ENCODE results near the gene STK39.
A peak's percentile ranks its signal among the peaks of the same experiment; 100 is the strongest.
"Not testable (repeated sequence)": the region's sequence is repeated elsewhere in the genome, so short reads cannot be mapped to it uniquely, and the experiment has no call there.

The STK39 gene

DNA sequence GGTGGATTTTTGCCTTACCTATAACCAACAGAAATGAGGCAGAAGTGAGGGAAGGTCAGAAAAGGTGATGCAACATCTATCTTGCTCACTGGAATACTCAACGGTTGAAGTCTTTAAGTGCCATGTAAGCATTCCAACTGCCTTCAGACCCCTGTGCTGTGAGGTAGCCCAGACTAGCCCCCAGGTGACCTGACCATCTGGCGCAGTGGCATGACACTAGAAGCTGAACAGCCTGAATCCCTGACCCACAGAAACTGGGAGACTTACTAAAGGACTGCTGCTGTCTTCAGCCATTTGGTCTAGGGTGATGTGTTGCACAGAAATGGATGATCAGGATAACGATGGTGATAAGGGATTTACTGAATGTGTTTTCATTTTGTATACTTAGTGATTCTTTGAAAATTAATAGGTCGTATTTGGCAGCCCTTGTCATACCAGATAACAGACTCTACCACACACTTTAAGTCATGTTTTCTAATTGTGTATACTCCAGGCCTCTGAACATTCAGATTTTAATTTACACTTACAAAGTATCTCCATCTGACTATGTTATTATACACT is 161.5 kb downstream of the STK39 start:
- DNase-seq (ENCODE audit: low spot score), result no peak

DNA sequence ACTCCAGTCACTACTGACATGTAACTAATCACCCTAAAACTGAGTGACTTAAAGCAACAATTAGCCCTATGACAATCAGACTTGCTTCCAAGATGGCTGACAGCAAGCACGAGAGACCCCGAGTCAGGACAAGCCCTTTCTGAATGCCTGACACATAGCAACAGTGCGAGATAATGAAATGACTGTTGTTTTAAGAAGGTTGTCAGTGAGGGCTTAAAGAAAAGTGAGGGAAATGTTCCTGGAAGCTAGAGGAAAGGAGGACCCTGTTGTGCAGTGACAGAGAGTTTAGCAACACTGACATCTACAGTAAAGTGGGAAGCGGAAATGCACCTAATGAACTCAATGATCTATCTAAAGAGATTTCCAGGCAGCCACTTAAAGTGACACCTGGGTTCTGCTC is 163.1 kb downstream of the STK39 start:
- no peak for DNase-seq (ENCODE audit: low spot score)

DNA sequence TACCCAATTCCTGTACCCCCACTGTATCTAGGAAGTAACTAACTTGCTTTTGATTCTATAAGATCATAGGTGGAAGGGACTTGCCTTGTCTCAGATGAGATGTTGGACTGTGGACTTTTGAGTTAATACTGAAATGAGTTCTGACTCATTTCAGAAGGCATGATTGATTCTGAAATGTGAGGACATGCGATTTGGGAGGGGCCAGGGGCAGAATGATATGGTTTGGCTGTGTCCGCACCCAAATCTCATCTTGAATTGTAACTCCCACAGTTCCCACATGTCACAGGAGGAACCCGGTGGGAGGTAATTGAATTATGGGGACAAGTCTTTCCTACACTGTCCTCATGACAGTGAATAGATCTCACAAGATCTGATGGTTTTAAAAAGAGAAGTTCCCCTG is 165.9 kb downstream of the STK39 start:
- not testable (repeated sequence) for DNase-seq (ENCODE audit: low spot score)

DNA sequence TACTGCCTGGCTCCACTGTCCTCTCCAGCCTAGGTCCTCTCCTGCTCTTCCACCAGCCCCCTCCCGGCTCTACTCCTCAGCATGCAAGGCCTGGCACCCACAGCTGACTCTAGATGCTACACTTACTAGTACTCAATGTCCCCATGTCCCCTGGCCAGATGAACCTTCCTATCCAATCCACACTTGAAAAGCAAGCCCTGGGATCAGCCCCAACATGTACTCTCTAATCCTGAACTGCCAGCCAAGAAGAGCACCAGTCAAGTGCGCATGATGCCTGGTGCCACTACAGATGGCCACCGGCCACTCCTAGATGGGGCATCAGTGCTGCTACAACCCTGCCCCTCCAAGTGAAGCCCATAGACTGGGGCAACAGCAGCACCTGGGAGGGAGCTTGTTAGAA is 168.2 kb downstream of the STK39 start:
- DNase-seq (ENCODE audit: low spot score), result no peak

DNA sequence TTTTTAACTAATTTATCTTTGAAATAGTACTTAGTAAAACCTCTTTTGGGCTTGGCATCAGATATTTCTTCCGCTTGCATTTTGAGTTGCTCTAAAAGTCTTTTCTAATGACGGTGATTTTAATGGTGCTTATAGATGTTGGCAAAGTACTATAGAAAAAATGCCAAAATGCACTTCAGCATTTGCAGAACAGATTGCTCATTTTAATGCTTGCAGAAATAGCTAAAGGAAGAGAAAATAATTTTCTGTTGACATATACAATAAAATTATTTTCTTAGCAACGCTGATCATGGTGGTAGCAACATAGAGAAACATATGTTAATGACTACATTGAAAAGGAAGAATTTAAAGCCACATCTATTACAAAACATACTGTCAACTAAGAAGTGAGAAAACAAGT is 170.7 kb downstream of the STK39 start:
- DNase-seq (ENCODE audit: low spot score), result no peak

DNA sequence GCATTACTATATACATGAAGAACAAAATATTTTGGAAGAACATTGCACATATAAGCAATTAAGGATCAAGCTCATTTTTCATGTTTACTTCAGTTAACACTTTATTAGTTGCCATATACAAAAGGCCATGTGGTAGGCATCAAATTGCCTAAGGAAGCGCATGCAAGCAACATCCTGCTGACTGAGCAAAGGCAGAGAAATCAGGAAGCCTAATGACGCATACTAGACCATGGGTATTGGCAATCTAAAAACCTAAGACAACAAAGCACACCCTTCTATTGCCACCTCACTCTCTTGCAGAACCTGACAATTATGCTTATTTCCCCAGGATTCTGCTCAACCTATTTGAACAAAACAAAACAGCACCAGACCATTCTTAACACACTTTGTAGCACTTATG is 171.9 kb downstream of the STK39 start:
- DNase-seq (ENCODE audit: low spot score), result no peak

DNA sequence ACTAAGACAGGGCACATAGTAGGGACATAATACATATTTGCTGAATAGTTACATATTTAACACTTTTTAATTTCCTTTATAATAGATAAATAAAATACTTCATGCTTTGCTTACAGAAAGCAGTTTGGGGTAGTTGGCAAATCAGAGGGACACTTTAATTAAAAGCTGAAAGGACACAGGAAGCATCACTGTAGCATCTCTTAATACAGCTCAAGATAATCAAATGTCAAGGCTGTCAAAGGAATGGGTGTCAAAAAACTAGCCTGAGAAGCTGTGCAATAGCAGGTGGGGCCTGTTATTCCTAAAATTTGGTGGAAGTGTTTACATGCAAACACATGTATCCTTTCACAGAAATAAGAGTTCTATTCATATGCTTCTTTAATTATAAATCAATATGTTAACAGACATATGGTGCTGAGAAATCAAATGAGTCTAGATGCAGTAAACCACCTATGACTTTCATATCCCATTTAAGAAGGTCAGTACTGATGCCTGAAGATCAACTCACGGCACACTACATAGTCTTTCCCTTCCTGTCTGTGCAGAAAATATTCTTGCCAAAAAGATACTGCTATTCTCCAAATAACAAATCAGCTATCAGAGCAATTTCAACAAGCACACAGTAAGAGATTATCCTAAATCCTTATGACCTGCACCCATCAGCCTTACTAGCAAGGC is 174.6 kb downstream of the STK39 start:
- DNase-seq (ENCODE audit: low spot score), result no peak

DNA sequence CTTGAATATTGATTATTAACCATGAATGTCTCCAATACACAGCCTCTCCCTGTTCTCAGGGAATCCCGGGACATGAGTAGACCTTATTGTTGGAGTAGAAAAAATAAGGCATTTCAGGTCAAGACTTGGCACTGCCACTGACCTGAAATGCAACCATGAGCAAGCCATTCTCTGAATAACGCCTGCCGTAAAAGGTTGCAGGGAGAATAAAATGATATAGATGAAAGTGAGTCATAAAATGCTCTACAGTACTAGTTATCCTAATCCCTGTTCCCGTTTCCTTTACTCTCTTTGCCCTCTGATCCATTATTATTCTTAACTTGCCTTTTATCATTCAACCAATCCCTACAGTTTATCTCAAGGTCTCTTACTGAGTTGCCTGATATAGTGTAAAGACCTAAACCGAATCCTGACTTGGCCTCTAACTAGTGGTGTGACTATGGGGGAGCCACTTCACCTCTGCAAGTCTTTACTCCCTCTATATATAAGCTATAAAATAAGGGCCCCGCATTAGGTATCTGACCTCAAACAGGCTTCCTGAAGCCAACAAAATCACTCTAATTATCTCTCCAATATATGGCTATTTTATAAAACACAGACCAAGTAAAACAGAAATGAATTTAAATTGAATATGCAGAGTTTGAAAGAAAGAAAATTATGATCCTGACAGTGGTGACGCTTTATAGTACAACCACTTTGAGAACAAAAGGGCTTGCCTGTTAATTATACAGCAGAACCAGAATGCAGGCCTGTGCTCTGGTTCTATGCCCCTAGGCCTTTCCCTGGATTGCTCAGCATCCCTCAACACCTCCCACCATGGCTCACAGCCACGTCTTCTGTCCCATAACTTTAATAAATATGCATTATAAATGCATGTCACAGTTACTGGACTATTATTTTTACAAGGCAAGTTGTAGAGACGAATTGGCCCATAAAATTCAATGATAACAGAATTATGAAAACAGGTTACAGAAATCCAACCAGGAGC is 183.1 kb downstream of the STK39 start:
- no peak for DNase-seq (ENCODE audit: low spot score)

DNA sequence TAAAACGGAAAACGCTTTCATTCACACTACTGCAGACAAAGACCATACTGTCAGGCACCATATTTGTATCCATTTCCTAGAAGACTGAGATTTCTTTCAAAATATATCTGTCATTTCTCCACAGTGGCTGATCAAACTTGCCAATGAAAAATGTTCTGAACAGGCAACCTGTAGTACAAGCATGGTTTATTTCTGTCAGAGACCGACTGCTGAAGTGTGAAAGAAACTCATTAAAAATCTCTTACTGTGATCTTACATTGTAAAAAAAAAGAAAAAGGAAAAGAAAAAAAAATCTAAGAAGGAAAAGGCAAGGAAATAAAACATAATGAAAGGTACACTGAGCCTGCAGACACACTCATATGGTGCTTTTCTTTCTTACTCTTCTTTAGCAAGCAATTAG is 184.5 kb downstream of the STK39 start:
- no peak for DNase-seq (ENCODE audit: low spot score)

DNA sequence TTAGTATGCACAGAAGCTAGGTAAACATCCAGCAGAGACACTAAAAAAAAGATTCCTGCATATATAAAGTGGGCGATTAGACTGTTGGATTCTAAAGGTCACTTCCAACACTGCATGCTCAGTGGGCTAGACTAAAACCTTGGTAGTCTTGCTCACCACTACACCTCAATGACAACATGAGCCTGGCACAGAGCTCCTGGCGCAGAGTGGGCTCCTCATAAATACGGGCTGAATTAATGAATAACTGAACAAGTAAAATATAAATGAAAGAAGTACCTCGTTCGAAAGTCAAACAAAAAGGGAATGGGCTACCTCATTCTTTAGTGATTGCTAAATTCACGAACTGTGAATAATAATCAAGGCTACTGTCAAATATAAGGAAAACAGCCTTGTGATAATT is 185.3 kb downstream of the STK39 start:
- DNase-seq (ENCODE audit: low spot score), result no peak

DNA sequence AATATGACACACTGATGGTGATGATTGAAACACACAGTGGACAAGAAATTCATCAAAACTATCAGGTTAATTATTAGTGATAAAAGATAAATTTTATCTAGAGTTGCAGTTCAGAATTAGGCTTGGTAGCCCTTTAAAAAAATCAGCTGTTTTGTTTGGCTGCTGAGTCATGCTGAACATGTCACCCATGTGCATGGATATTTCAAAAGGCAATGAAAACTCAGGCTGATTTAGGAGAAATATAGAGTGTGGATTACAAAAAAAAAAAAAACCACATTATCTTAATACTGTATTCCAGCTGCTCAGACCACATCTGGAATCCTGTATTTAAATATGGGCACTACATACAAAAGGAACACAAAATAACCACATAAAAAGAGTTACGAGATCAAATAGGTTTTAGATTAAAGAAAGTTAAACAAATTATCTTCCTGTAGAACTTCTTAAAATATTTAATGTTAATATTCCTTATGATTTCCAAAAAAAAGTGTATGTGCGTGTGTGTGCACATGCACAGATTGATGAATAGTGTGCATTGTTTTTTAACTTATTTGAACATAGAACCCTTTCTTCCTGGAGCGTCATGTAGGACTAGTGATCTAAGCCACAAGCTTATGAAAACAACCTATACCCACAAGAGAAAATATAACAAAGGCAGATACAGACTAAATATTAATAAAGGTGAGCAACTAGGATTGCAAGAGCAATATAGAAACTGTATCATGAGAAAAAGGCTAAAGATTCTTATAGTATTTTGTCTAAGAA is 186.2 kb downstream of the STK39 start:
- peak; percentile 27 for DNase-seq (ENCODE audit: low spot score)

DNA sequence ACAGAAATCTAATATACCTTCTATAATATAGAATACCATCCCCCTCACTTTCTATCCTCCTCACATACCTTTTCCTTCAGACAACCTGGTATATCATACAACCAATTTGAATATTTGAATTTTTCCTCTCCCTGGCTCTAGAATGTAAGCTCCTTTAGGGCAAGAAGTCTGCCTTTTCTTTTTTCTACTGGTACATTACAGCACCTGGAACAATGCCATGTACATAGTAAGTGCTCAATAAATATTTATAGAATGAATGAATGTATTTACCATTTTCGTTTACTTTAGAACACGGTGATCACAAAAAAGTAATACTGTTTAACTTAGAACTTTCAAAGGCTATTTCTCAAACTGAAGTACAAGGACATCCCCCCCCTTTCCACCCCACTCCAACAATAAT is 187.6 kb downstream of the STK39 start:
- DNase-seq (ENCODE audit: low spot score), result no peak

DNA sequence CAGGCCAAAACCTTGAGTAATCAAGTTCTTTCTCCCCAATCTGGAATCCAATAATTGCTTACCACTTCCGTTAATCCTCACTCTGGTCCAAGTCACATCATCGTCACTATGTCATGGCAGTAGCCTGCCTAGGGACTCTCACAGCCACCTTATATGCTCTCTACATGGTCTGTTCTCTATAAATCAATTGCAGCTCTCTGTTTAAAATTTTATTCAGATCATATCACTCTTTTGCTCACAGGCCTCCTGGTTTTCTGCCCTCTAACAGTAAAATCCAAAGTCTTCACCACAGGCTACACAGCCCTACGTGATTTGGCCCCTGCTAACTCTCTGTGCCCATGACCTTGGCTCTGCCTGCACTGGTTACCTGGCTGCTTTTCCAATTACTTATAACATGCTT is 188.7 kb downstream of the STK39 start:
- no peak for DNase-seq (ENCODE audit: low spot score)

DNA sequence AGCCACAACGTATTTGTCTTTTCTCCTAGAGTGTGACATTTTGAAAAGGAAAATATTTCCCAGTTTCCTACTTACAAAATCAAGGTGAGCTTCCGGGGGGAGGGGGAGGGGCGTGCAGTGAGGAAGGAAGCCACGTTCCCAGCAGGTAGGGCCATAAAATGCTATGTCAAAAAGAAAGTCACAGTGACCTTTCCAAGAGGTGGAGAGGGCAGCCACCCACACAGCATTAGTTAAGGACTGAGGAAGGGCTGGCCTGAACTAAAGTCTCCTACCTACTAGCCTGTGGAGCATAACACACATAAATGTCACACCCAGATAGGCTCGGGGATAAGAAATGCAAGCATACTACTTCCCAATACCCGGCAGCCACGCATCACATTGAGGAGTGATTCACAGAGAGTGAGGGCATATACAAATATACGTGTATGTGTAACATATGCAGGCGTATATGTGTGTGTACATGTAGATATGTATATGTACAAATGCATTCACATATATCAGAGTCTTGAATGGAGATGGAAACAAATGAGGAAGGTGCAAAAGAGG is 191.1 kb downstream of the STK39 start:
- no peak for DNase-seq (ENCODE audit: low spot score)

DNA sequence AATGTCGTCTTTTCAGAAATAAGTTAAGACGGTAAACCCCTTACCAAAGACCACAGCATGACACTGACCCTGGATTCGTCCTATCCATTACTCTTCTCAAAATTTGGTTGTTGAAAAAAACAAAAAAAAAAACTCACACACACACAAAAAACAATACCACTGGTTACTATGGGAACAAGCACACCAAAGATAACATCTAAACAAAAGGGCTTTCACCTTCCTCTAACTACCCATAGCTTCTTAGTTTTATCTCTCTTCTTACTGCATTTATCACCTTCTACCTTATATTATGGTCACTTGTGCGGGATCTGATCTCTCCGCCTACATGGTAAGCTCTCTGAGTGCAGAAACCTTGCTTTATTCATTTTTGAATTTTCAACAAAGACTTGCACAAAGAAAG is 192.7 kb downstream of the STK39 start:
- DNase-seq (ENCODE audit: low spot score), result no peak

DNA sequence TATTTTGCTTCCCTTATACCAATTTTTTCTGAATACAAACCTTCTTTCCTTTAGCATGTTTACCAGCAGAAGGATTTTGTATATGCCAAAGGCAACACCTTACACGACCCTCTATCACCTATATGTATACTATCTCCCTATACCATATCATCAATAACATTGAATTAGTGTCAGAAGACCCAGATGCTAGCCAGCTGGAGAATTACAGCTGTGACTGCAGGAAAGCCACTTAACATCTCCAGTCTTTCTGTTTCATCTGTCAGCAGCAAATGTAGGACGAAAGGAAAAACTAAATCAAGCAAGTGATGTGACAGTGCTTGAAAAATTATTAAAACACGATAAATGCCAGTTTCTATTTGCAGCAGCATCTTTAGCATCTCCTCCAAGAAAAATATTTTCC is 193.7 kb downstream of the STK39 start:
- DNase-seq (ENCODE audit: low spot score), result no peak

DNA sequence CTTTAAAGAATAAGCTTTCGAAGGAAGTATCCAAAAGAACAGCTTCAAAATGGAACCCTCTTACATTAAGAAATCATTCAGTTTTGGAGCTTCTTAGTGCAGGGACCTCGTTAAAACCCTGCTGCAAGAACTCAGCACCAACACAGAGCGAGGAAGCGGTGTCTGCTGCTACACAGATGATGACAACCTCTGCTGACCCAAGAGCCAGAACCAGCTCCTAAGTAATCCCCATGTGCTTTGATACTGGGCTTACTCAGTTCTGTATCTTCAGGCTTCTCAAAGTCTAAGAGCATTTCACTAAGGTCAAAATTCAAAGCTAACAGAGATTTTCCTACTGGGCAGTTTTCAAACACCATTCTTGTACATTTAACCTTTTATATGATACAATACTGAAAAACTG is 194.6 kb downstream of the STK39 start:
- DNase-seq (ENCODE audit: low spot score), result no peak

DNA sequence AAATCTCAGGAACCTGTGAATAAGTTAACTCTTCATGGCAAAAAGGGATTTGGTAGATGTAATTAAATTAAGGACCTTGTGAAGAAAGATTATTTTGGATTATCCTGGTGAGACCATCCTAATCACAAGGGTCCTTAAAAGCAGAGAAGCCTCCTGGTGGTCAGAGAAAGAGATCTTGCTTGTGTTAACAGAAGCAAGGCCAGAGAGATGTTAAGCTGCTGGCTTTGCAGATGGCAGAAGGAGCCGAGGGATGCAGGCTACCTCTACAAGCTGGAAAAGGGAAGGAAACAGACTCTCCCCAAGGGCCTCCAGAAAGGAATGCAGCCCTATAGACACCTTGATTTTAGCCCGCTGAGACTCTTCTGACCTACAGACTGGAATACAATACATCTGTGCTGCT is 197.0 kb downstream of the STK39 start:
- DNase-seq (ENCODE audit: low spot score), result no peak

DNA sequence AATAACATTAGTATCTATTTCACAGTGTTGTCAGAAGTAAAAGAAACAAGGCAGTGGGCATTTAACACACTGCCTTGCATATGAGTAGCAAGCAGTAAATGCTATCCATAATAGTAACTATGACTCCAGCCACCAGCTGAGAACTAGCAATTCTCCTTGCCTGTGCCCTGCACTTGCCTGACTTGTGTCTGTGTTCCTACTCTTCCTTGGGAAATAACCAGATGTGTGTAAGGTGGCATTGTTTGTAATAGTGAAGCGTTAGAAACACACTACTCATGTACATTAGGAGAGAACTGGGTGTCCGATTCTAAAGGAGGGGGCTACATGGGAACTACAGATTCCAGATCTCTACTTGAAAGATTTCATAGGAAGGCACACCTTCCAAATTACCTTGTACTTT is 197.8 kb downstream of the STK39 start:
- DNase-seq (ENCODE audit: low spot score), result no peak

DNA sequence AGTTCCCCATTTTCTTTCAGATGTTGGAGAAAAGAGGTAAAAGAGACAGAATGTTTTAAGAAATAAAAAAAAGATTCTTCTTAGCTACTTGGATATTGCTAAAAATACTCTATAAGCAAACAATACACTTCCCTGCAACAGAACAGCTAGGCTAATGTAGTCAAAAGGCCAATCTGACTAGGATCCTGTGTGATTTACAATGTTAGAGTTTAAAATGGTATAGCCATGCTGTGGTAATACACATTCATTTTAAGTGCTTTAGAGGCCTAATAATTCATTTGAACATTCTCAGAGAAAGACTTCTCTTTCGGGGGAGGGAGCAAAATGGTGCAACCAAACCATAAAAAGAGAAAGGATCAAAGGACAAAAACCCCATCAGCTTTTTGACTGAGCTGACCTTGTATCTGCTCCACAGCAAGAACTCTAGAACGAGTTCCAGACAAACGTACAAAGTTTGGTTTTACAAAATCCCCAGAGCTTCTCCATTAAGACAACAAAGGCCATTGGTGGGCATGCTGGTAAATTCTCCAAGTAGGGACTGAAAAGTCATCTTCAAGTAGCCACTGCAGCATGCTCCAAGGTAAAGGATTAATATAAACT is 200.2 kb downstream of the STK39 start:
- no peak for DNase-seq (ENCODE audit: low spot score)

DNA sequence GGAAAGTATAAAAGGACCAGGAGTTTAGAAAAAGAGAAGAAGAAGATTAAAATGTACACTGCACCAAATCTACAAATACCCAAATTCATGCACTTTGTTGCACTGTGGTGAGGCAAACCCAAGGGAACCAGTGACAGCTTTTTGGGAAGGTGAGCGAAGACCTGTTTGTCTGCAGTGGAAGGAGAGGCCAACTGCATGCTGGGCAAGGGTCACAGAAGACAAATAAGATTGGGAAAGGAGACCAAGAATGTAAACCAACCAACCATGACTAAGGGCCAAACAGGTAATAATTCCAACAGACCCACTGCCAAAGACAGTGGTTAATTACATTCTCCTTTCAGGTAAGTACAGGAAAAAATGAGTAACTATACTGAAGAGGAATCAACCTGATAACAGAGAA is 202.8 kb downstream of the STK39 start:
- no peak for DNase-seq (ENCODE audit: low spot score)

DNA sequence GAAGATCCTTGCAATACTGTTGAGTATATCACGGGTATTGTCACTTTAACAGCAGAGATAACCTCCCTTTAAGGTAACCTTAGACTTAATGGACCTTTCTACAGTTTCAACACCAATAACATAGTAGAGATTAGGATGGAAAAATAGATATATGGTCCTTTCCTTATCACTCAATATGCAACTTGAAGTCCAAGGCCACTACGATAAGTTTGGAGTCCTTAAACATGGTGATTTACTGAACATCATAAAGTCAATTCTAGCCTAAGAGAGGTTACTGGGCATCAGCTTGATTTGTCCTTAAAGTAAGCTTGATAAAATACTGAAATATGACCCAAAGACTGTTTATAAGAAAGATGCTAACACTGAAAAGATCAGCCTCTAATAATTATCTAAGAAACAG is 203.2 kb downstream of the STK39 start:
- DNase-seq (ENCODE audit: low spot score), result no peak

Data from globus pallidus (tissue), 1 donor.